ENCODE data around the gene CCDC154.

Gene CCDC154

DNA sequence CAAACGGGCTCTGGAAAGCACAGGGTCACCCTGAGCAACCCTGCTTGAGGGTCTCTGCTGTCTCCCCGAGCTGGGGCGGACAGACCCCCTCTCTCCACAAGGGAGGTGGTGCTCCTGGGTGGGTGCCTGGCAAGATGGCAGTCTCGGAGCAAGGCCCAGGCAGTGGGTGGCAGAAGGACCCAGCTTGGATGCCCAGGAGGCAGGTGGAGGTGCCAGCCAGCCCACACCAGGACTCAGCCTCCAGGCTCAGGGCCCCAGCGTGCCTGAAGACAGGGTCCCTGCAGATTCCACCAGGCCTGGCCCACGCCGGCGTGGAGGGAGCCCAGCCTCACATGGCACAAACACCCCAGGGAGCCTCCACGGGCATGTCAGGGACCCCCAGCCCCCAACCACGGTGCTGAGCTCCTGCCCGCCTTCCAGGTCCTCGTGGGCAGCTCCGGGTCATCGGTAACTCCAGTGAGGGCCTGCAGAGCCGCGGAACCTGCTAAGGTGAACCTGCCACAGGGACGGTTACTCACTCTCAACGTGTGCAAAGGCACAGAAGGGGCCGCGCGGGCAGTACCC, 50.7 kb downstream of the CCDC154 start:
- DNase-seq (ENCODE audit: low spot score) (no peak), FAIRE-seq (no peak)

DNA sequence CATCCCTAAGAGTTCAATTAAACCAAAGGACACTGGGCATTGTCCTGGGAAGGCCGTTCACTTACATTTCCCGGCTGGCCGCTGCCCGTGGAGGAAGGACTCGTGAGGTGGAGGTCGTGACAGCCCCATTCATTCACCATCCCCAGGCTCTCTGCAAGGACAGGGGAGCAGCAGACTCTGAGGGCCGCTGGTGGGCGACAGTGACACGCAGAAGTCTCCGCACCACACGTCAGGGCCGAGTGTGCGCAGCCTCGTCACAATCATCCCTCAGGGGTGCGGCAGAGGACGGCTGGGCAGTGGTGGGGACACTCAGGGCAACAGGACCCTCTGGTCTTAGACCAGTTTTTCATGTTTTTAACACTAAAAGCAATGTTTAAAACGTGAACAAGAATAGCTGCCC, 51.5 kb downstream of the CCDC154 start:
- DNase-seq (ENCODE audit: low spot score) (no peak), FAIRE-seq (no peak)

DNA sequence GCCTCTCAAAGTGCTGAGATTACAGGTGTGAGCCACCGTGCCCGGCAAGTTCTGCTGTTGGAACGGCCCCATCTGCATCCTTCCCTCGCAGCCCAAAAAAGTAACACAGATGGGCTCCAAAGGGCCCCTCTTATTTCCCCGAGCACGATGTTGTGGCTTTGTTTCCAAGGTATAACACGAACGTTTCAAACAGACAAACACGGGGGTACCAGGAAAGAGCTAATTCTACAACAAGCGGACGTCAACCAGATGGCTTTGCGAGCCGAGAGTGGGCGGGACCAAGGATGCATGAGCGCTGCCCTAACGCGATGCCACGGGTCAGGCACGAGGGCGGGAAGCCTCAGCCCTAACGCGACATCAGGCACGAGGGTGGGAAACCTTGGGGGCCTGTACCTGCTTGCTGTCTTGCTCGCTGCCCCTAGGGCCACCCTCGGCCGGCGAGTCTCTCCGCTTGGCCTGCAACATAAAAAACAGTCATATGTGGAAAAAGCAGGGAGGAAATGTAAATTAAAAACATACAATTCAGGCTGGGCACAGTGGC, 54.0 kb downstream of the CCDC154 start:
- FAIRE-seq (no peak), DNase-seq (ENCODE audit: low spot score) (no peak)

DNA sequence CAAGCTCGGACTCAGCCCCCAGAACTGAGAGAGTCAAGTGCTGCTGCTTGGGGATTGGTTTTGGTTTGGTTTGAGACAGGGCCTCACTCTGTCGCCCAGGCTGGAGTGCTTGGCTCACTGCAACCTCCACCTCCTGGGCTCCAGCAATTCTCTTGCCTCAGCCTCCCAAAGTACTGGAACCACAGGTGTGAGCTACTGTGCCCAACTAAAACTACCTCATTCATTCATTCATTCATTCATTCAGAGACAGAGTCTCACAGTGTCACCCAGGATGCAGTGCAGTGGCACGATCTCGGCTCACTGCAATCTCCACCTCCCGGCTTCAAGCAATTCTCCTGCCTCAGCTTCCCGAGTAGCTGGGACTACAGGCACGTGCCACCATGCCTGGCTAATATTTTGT, 54.6 kb downstream of the CCDC154 start:
- no peak for DNase-seq (ENCODE audit: low spot score)
- no peak for FAIRE-seq

DNA sequence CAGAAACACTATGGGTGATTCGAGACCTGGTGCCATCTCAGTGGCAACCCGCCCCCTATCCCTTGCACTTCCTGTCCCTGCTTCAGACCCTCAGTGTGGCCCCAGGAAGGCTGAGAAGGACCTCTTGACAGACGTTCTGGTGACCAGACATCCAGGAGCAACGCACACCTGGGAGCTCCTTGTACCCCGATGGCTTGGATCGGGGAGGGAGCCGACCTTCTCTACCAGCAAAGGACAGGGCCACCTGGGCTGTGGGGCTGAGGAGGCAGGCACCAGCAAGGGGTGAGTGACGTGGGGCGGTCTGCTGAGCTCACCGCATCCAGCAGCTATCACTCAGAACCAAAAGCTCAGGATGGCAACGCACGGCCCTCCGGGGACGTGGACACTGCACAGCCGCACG, 57.0 kb downstream of the CCDC154 start:
- no peak for FAIRE-seq
- no peak for DNase-seq (ENCODE audit: low spot score)

DNA sequence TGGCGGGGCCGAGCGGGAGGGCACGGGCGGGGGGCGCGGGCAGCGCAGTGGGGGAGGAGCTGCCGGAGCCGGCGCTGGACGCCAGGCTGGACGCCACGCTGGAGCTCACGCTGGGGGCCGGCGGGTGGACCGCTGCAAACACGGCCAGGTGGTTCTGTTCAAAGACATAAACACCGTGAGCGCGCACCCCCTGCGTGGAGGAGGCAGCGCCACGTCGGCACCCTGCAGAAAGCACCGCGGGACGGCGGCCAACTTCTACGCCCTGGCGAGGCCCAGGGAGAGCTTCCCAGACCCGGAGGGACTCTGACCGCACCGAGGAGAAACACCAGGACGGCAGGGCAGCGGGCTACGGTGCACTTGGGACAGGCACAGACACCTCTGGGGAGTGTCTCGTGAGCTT, 59.1 kb downstream of the CCDC154 start:
- no peak for DNase-seq (ENCODE audit: low spot score)
- no peak for FAIRE-seq
